Measurements from ENCODE around the gene PPP4R1. TPM values are rescaled to one million over a fixed set of nuclear protein-coding genes. Genes with fewer than 3 reads are reported as not detected.
"Not testable (repeated sequence)": the region's sequence is repeated elsewhere in the genome, so short reads cannot be mapped to it uniquely, and the experiment has no call there.

The PPP4R1 gene
- polyA plus RNA-seq, 1 donor from 2014 or later = 12.6 TPM

DNA sequence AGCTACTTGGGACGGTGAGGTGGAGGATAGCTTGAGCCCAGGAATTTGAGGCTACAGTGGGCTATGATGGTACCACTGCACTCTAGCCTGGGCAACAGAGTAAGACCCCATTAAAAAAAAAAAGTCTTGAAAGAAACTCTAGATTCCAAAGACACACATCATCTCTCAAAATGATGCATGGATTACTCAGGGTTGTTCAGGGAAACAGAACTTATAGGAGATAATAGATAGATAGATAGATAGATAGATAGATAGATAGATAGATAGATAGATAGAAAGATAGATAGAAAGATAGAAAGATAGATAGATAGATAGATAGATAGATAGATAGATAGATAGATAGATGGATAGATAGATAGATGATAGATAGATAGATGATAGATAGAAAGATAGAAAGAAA is 26.7 kb upstream of the PPP4R1 start:
- not testable (repeated sequence) for H3K4me3 Mint-ChIP-seq

DNA sequence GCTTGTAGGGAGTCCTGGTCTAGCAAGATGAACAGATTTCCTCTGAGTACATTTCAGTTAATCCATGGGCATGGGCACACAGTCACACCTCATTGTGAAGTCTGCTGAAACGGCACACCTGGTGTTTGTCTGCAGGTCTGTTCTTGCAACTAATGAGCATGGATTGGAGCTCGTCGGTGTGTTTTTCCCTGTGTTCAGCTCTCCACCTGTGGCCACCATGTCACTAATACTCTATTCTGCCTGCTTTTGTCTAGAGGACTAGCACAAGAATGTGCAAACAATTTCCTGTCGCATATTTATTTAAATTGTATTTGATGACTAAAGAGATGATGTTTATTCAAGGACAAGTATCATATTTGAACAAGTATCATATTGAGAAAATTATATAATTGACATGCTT is 24.5 kb upstream of the PPP4R1 start:
- no peaks in the 10 kb centered on the region for H3K36me3 Mint-ChIP-seq
- H3K4me3 Mint-ChIP-seq = no peak overlapping the region
- peaks cover 0 to 10% (median 0%) of the 10 kb centered on the region in 3 donors for H3K9me3 Mint-ChIP-seq
- H3K4me1 Mint-ChIP-seq = no peaks in the 10 kb centered on the region
- no peaks in the 10 kb centered on the region for H3K27me3 Mint-ChIP-seq
- H3K27ac Mint-ChIP-seq = no peak overlapping the region

More for the DNA sequence above, 26.7 kb upstream of the PPP4R1 start:
- not testable (repeated sequence) for H3K4me1 Mint-ChIP-seq, H3K9me3 Mint-ChIP-seq, H3K27ac Mint-ChIP-seq, H3K36me3 Mint-ChIP-seq, H3K27me3 Mint-ChIP-seq

DNA sequence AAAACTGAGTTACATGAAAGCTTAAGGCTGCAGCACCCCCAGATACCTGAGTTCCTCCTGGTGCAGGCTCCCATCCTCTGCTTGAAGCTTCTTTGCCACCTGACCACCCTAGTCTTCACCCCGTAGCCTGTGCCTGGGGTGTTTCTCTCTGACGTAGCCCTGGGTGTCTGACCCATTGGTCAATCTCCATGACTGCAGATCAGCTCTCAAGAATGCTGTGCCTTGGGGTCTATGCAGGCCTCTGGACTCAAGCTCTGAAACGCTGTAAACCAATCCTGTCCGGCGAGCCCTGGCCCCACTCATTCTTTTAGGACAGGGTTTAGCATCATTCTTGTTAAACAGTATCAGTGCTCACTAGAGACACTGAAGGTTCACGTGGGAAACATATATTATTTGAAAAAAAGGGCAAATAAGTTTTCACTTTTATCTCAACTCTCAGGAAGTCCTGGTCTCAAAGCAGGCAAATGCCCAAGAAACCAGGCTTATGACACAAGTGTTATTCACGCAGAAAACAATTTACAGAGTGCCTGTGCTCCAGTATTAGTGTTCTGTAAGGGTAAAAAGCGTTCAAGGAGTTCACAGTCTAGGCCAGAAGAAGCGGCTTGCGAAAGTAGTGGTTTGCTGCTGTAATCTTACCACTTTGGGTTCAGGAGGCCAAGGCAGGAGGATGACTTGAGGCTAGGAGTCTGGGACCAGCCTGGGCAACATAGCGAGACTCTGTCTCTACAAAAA is 22.8 kb upstream of the PPP4R1 start:
- Mint-ChIP-seq H3K36me3 (no peaks in the 10 kb centered on the region), H3K27me3 (no peaks in the 10 kb centered on the region), H3K9me3 (peaks cover 0 to 10% (median 0%) of the 10 kb centered on the region in 3 donors), H3K4me1 (no peaks in the 10 kb centered on the region), H3K4me3 (no peak overlapping the region), H3K27ac (no peak overlapping the region)

DNA sequence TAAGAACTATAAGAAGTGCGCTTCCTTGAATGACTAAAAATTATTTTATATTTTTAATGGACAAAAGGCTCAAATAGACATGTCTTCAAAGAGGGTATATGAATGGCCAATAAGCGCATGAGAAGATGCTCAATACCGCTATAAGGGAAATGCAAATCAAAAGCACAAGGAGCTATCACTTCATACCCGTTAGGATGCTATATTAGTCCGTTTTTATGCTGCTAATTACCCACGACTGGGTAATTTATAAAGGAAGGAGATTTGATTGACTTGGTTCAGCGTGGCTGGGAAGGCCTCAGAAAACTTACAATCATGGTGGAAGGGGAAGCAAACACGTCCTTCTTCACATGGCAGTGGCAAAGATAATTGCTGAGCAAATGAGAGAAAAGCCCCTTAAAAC is 20.5 kb upstream of the PPP4R1 start:
- H3K27ac Mint-ChIP-seq = no peak overlapping the region
- H3K4me3 Mint-ChIP-seq = no peak overlapping the region
- H3K9me3 Mint-ChIP-seq = peaks cover 0 to 10% (median 0%) of the 10 kb centered on the region in 3 donors
- peaks cover 0 to 2% (median 0%) of the 10 kb centered on the region in 3 donors for H3K4me1 Mint-ChIP-seq
- peaks cover 2% of the 10 kb centered on the region for H3K27me3 Mint-ChIP-seq
- peaks cover 1% of the 10 kb centered on the region for H3K36me3 Mint-ChIP-seq

DNA sequence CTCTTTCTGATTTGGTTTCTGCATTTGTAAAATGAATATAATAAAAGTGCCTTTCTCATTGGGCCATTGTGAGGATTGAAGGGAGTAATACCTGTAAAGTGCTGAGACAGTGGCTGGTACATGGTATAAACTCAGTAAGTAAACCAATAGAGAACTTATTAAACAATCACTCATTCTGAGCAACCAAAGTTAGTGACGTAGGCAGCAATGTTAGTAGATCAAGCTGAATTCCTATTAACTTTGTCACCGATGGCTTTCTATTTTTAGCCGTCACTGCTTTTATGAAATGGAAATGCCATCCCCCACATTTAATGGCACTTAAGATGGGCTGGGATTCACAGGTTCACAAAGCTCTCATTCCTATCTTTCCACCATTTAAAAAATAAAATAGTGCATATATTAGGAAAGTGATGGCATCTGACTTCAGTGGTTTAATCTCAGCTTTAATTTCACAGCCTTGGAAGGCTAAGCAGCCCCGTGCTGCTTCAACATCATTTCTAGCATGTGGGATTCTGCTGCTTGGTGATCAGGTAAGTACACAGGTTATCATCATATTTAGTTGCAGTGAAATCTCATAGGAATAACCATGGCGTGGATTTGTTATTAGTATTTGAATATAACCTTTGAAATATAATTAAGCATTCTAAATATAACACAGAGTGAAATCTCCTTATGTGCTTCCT is 17.6 kb upstream of the PPP4R1 start:
- H3K4me1 Mint-ChIP-seq = peaks cover 0 to 3% (median 0%) of the 10 kb centered on the region in 3 donors
- no peak overlapping the region for H3K4me3 Mint-ChIP-seq
- peaks cover 5% of the 10 kb centered on the region for H3K27me3 Mint-ChIP-seq
- H3K9me3 Mint-ChIP-seq = peaks cover 0 to 10% (median 0%) of the 10 kb centered on the region in 3 donors
- H3K36me3 Mint-ChIP-seq = peaks cover 4% of the 10 kb centered on the region
- H3K27ac Mint-ChIP-seq = no peak overlapping the region

DNA sequence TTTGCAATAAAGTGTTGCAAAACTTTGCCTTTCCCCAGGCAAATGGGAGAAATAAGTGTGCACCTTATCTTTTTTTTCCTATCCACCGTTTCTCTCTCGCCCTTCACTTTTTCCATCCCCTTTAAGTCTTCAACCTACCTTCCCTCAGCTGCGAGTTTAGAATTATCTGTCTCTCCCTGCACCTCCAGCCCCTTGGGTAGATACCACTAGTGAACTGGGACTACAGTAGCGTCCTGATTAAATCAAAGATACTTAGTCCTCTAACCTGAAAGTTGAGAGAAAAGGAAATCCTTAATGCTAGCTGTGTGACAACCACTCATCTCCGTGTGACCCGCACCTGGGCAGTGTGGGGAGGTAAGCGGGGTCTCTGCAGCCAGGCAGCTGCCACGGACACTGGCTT is 16.1 kb upstream of the PPP4R1 start:
- Mint-ChIP-seq H3K36me3 (peaks cover 7% of the 10 kb centered on the region), H3K27ac (no peak overlapping the region), H3K9me3 (peaks cover 0 to 6% (median 0%) of the 10 kb centered on the region in 3 donors), H3K4me3 (no peak overlapping the region), H3K27me3 (peaks cover 5% of the 10 kb centered on the region), H3K4me1 (peaks cover 0 to 3% (median 0%) of the 10 kb centered on the region in 3 donors)

DNA sequence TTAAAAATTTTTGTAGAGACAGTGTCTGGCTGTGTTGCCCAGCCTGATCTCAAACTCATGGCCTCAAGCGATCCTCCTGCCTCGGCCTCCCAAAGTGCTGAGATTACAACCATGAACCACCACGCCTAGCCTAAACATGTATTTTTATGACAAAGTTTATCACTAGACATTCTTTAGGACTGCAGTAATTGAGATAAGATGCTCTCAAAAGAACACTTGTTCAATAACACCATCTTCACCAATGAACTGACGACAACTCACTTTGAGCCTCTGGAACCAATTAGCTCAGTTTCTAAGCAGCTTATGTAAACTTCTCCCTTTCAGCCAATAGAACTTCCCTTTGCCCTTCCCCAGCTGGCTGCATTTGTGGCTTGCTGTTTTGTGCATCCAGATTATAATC is 15.3 kb upstream of the PPP4R1 start:
- peaks cover 5% of the 10 kb centered on the region for H3K27me3 Mint-ChIP-seq

DNA sequence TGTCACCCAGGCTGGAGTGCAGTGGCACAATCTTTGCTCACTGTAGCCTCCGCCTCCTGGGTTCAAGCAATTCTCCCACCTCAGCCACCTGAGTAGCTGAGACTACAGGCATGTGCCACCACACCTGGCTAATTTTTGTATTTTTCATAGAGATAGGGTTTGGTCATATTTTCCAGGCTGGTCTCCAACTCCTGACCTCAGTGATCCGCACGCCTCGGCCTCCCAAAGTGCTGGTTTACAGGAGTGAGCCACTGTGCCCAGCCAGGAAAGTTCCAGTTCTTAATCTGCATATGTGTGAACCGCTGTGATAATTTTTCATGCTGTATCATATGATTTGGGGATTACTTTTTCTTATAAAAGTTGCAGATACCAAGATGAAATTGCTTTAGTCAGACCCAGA is 14.6 kb upstream of the PPP4R1 start:
- Mint-ChIP-seq H3K27ac (no peak overlapping the region), H3K27me3 (peaks cover 5% of the 10 kb centered on the region), H3K36me3 (peaks cover 7% of the 10 kb centered on the region), H3K9me3 (no peaks in the 10 kb centered on the region), H3K4me1 (peaks cover 0 to 3% (median 0%) of the 10 kb centered on the region in 3 donors), H3K4me3 (no peak overlapping the region)

More for the DNA sequence above, 15.3 kb upstream of the PPP4R1 start:
- Mint-ChIP-seq H3K36me3 (peaks cover 7% of the 10 kb centered on the region), H3K4me3 (no peak overlapping the region), H3K27ac (no peak overlapping the region), H3K9me3 (no peaks in the 10 kb centered on the region), H3K4me1 (peaks cover 0 to 3% (median 0%) of the 10 kb centered on the region in 3 donors)

DNA sequence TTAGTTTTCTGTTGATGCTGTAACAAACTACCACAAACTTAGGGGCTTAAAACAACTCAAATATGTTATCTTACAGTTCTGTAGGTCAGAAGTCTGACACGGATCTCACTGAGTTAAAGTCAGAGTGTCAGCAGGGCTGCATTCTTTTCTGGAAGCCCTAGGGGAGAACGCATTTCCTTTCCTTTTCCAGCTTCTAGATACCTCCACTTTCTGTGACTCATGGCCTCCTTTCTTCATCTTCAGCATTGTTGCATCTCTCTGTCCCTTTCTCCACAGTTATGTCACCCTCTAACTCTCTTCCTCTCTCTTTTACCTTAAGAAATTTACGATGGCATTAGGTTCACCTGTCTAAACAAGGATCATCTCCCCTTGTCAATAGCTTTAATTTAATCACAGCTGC is 13.3 kb upstream of the PPP4R1 start:
- Mint-ChIP-seq H3K36me3 (peaks cover 7% of the 10 kb centered on the region), H3K27ac (no peak overlapping the region), H3K4me1 (peaks cover 0 to 3% (median 0%) of the 10 kb centered on the region in 3 donors), H3K27me3 (peaks cover 5% of the 10 kb centered on the region), H3K4me3 (no peak overlapping the region), H3K9me3 (no peaks in the 10 kb centered on the region)

DNA sequence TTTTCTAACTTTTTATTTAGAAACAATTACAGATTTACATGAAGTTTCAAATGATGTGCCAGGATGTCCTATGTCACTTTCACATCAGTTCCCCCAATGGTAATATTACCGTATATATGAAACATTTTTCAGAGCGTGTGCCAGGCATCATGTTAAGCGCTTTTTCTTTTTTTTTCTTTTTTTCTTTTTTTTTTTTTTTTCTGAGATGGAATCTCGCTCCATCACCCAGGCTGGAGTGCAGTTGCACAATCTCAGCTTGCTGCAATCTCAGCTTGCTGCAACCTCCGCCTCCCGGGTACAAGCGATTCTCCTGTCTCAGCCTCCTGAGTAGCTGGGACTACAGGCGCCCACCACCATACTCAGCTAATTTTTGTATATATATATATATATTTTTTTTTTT is 5.6 kb upstream of the PPP4R1 start:
- no peaks in the 10 kb centered on the region for H3K36me3 Mint-ChIP-seq
- H3K4me1 Mint-ChIP-seq = peaks cover 1 to 7% (median 7%) of the 10 kb centered on the region in 3 donors
- no peak overlapping the region for H3K27ac Mint-ChIP-seq
- H3K4me3 Mint-ChIP-seq = no peak overlapping the region
- no peaks in the 10 kb centered on the region for H3K9me3 Mint-ChIP-seq
- H3K27me3 Mint-ChIP-seq = no peaks in the 10 kb centered on the region

DNA sequence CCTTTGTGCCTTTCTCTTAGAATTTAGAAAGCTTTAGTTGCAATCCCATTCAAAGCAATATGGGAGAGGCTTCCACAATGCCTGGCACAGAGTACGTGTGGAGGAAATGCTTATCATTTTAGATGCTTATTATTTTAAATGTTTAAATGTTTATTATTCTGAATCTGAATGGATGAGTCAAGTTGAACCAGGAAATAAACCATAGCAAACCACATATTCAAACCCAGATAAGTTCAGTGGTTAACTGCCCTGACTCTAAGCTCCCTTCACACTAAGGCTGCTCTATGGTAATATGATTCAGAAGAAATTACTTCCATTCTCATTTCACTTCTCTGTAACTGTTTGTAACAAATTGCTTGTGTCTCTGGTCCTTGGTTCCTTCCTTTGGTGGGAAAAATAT is 5.2 kb upstream of the PPP4R1 start:
- Mint-ChIP-seq H3K36me3 (no peaks in the 10 kb centered on the region), H3K4me3 (no peak overlapping the region), H3K9me3 (no peaks in the 10 kb centered on the region), H3K27me3 (no peaks in the 10 kb centered on the region), H3K4me1 (peaks cover 1 to 7% (median 7%) of the 10 kb centered on the region in 3 donors), H3K27ac (no peak overlapping the region)

DNA sequence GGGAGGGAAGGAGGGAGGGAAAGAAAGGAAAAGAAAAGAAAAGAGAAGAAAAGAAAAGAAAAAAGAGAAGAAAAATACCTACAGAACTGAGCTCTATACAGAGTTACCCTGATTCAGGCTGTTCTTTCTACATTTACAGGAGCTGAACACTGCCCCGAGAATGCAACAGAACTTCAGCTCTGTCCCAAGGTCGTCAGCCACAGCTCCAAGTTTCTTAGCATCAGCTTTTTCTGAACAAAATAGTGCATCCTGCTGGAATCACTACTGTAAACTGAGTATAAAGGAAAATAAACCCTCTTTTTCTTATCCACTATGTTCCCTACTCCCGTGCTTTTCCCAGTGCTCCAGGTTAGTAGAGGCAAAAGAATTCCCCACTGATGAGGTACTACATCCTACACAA is 4.7 kb upstream of the PPP4R1 start:
- no peak overlapping the region for H3K4me3 Mint-ChIP-seq
- peaks cover 1 to 7% (median 7%) of the 10 kb centered on the region in 3 donors for H3K4me1 Mint-ChIP-seq
- H3K27me3 Mint-ChIP-seq = no peaks in the 10 kb centered on the region
- no peaks in the 10 kb centered on the region for H3K36me3 Mint-ChIP-seq
- H3K9me3 Mint-ChIP-seq = no peaks in the 10 kb centered on the region
- H3K27ac Mint-ChIP-seq = no peak overlapping the region

DNA sequence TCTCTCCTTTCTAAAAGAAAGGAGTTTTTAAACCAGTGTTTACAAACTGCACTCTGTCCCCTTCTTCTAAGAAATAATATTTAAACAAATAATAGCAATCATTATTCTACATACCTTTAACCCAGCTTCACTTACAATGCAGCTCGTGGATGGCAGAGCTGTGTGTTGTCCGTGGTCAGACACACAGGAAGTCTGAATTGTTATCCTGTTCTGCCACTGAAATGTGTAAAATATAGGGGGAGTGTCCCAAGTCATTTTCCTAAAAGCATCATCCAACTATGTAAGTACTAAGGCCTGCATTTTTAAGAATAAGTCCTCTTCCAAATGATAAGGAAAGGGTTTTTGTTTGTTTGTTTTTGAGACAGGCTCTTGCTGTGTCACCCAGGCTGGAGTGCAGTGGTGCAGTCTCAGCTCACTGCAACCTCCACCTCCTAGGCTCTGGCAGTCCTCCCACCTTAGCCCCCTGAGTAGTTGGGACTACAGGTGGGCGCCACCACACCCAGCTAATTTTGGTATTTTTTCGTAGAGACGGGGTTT is 2.7 kb upstream of the PPP4R1 start:
- H3K36me3 Mint-ChIP-seq = no peaks in the 10 kb centered on the region
- peak overlapping the region in 1 of 3 donors; percentile 95 for H3K27ac Mint-ChIP-seq
- peak overlapping the region in 2 of 4 donors; percentile 25 to 95 for H3K4me3 Mint-ChIP-seq
- H3K27me3 Mint-ChIP-seq = no peaks in the 10 kb centered on the region
- no peaks in the 10 kb centered on the region for H3K9me3 Mint-ChIP-seq
- peaks cover 15 to 24% (median 22%) of the 10 kb centered on the region in 3 donors for H3K4me1 Mint-ChIP-seq

DNA sequence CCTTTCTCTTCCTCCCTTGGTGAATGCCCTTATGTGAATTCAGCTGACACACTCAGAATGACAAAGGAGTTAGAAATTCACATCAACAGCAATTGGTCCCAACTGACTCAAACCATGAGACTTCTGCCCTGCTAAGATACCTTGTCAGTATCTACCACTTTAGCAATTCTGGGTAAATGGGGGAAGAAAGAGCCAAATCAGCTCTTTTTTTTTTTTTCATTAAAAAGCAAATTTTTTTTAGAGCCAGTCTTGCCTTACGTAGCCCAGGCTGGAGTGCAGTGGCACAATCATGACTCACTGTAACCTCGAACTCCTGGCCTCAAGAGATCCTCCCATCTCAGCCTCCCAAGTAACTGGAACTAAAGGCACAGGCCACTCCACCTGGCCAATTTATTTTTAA is 1.7 kb upstream of the PPP4R1 start:
- no peaks in the 10 kb centered on the region for H3K9me3 Mint-ChIP-seq
- peaks cover under 1% of the 10 kb centered on the region for H3K36me3 Mint-ChIP-seq
- H3K27me3 Mint-ChIP-seq = no peaks in the 10 kb centered on the region
- peak overlapping the region in 2 of 4 donors; percentile 25 to 95 for H3K4me3 Mint-ChIP-seq
- H3K27ac Mint-ChIP-seq = peak overlapping the region in 2 of 3 donors; percentile 95 to 96
- H3K4me1 Mint-ChIP-seq = peaks cover 17 to 27% (median 24%) of the 10 kb centered on the region in 3 donors

DNA sequence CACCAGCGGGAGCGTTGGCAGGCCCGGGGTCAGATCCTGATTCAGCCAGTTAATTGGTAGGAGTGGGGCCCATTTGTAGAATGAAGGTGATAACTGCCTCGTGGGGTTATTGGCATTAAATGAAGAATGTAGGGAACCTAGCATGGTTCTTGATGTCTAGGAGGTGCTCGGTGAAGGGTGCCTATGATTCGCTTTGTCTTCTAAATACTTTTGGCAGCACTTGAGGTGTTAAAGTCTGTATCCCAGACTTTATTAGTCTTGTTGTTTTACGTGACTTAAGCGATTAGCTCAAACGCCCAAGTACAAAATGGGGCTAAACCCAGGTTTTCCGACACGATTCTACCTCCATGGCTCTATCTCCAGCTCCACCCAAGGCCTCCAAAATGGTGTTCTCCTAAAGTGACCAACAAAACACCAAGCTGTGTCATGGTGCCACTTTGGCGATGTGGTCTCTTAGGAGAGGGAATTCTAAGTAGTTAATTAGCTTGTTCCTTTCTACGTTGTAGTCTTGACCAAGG is 980 bp upstream of the PPP4R1 start:
- H3K4me1 Mint-ChIP-seq = peaks cover 18 to 27% (median 24%) of the 10 kb centered on the region in 3 donors
- peak overlapping the region; percentile 79 to 95 (median 85) for H3K4me3 Mint-ChIP-seq

More for the DNA sequence above, 980 bp upstream of the PPP4R1 start:
- Mint-ChIP-seq H3K9me3 (no peaks in the 10 kb centered on the region), H3K27ac (peak overlapping the region; percentile 76 to 96 (median 95)), H3K36me3 (peaks cover 4% of the 10 kb centered on the region), H3K27me3 (no peaks in the 10 kb centered on the region)

Measured in IgD-negative memory B cell (primary cell).